GM12878 (cell line): ENCODE data around the gene BHLHE41. TPM values are rescaled to one million over a fixed set of nuclear protein-coding genes. Genes with fewer than 3 reads are reported as not detected.

Experiments used
- ATAC-seq: fragments of 200-7000 bp; cut with Tn5 transposase; 3 replicates; pipeline ENCODE4 v1.9.1; 2020; ENCODE audit warnings: mild to moderate bottlenecking, moderate library complexity
- BruUV-seq: library from RNA; stranded (reverse); fragments of 400-500 nt; replicated peaks from 2 replicates; lab custom pipeline; 2021; lab: Mats Ljungman, UMichigan
- CTCF ChIA-PET: fragments of 300-600 bp; sonication (Branson Sonifier 250); formaldehyde crosslinking; extraction: SDS; loops from one replicate; lab custom pipeline; 2021; ENCODE audit warnings: inconsistent platforms; lab: Yijun Ruan, JAX
- POLR2A ChIA-PET: fragments of 350-600 bp; formaldehyde crosslinking; extraction: SDS; loops from one replicate; lab custom pipeline; 2021; ENCODE audit warnings: inconsistent platforms; lab: Charles Lee
- RAD21 ChIA-PET: fragments of 300-600 bp; sonication (Branson Sonifier 250); formaldehyde crosslinking; loops from one replicate; lab custom pipeline; 2023; ENCODE audit warnings: antibody characterized with exemption; ENCODE audit not compliant: unreplicated experiment; lab: Charles Lee
- SMC1A ChIA-PET: fragments of 300-600 bp; sonication (Branson Sonifier 250); formaldehyde crosslinking; loops from one replicate; lab custom pipeline; 2023; ENCODE audit not compliant: unreplicated experiment, uncharacterized antibody; lab: Charles Lee
- DNase-seq: peaks from one replicate; pipeline ENCODE4 v3.0.0-alpha.2; 2011; ENCODE audit warnings: low read depth, low spot score
- FAIRE-seq: peaks from 3 replicates; lab custom pipeline; 2011; peaks lifted over from hg19 to GRCh38; lab: Jason Lieb, UNC
- H2AFZ ChIP-seq: 2 replicates; pipeline ENCODE4 v1.6.0; 2011; ENCODE audit warnings: low read depth, low read length, control low read depth; ENCODE audit not compliant: control insufficient read depth
- H3K27ac ChIP-seq: 2 replicates; pipeline ENCODE4 v1.5.1; 2011; ENCODE audit warnings: control low read depth; ENCODE audit not compliant: control insufficient read depth, insufficient read depth
- H3K27me3 ChIP-seq, 2 experiments: replicated peaks in 1 of 2; 2 replicates each; pipeline versions ENCODE4 v1.6.0 to v1.6.1; 2011; ENCODE audit warnings: low read length in 1 of 2; ENCODE audit not compliant: control insufficient read depth in 2 of 2, insufficient read depth in 2 of 2
- H3K36me3 ChIP-seq, 2 experiments: 2 replicates each; pipeline ENCODE4 v1.5.1; 2011; ENCODE audit warnings: low read length in 1 of 2; ENCODE audit not compliant: control insufficient read depth in 2 of 2, insufficient read depth in 2 of 2
- H3K4me1 ChIP-seq: 2 replicates; pipeline ENCODE4 v1.6.1; 2011; ENCODE audit warnings: mild to moderate bottlenecking, low read length, moderate library complexity, mixed read lengths; ENCODE audit not compliant: control insufficient read depth, insufficient read depth
- H3K4me2 ChIP-seq: 2 replicates; pipeline ENCODE4 v1.6.0; 2011; ENCODE audit warnings: control low read depth; ENCODE audit not compliant: control insufficient read depth, insufficient read depth
- H3K4me3 ChIP-seq: fragments of 200-600 bp; sonication (generic); 2 replicates; pipeline ENCODE4 v1.5.1; 2016
- H3K79me2 ChIP-seq: 2 replicates; pipeline ENCODE4 v1.6.0; 2011; ENCODE audit warnings: low read length; ENCODE audit not compliant: control insufficient read depth, insufficient read depth
- H3K9ac ChIP-seq: 2 replicates; pipeline ENCODE4 v1.8.0; 2011; ENCODE audit warnings: low read length, control low read depth, mixed read lengths; ENCODE audit not compliant: control insufficient read depth, insufficient read depth
- H3K9me3 ChIP-seq: replicated peaks from 3 replicates; pipeline ENCODE4 v1.5.1; 2011; ENCODE audit warnings: mild to moderate bottlenecking, low read length; ENCODE audit not compliant: control insufficient read depth, insufficient read depth
- H4K20me1 ChIP-seq: 2 replicates; pipeline ENCODE4 v1.6.0; 2011; ENCODE audit not compliant: control insufficient read depth, insufficient read depth
- ATF7 ChIP-seq: fragments of 450-650 bp; IDR thresholded peaks from 2 replicates; pipeline ENCODE4 v1.6.1; 2016; ENCODE audit warnings: low read depth, mild to moderate bottlenecking
- HCFC1 ChIP-seq: fragments of 150-350 bp; IDR thresholded peaks from 2 replicates; pipeline ENCODE4 v1.6.1; 2014; ENCODE audit warnings: low read length
- HDAC6 ChIP-seq: fragments of 200-600 bp; sonication (generic); IDR thresholded peaks from one replicate; pipeline ENCODE4 v1.8.0; 2017; ENCODE audit warnings: antibody characterized with exemption; ENCODE audit not compliant: unreplicated experiment
- JUNB ChIP-seq: IDR thresholded peaks from 2 replicates; pipeline ENCODE4 v1.6.1; 2016; ENCODE audit warnings: antibody characterized with exemption, mild to moderate bottlenecking
- NFYA ChIP-seq: IDR thresholded peaks from 2 replicates; pipeline ENCODE4 v1.6.1; 2011; ENCODE audit warnings: low read depth, mild to moderate bottlenecking, low read length, improper control_type of control experiment, borderline replicate concordance
- WGBS: methylation state at CpG from one replicate; pipeline ENCODE4 v1.1.6; 2016; ENCODE audit warnings: low lambda C conversion rate; ENCODE audit not compliant: insufficient replicate concordance, insufficient coverage; ENCODE audit errors: missing lambda C conversion rate; 5-methylcytosine and 5-hydroxymethylcytosine counted together
- in situ Hi-C: fragments of 300-500 bp; cut with MboI; formaldehyde crosslinking; loops from 9 replicates; pipeline ENCODE4 v1.14.3; 2018; ENCODE audit warnings: mixed read lengths
- intact Hi-C: fragments of 100-400 bp; cut with micrococcal nuclease; formaldehyde crosslinking; loops from one replicate; pipeline ENCODE4 v1.14.2; 2022; ENCODE audit not compliant: unreplicated experiment
- polyA plus RNA-seq, 11 experiments: library from polyadenylated mRNA; depleted of rRNA in 4 of 11; unstranded in 6 of 11; stranded (reverse) in 5 of 11; fragments of >200 nt; fragmentation: Nextera tagmentation in 4 of 11; fragmentation: Illumina TruSeq in 1 of 11; extraction: Ambion mirVana in 4 of 11; extraction: Trizol in 1 of 11; gene quantifications; 1 replicate in 1 of 11; 2 replicates in 10 of 11; pipeline versions ENCODE4 v1.2.1 to v1.2.3, GENCODE V29; 2011 to 2016; ENCODE audit warnings: inconsistent platforms in 2 of 11, missing spikeins in 2 of 11, low read depth in 1 of 11
- total RNA-seq, 4 experiments: library from RNA; depleted of rRNA in 3 of 4; stranded (reverse); fragments of >200 nt in 3 of 4; fragmentation: Illumina TruSeq in 1 of 4; extraction: Trizol in 1 of 4; gene quantifications; 2 replicates each; pipeline versions ENCODE4 v1.2.1 to v1.2.3, GENCODE V29; 2013 to 2021
- TF ChIP-seq, protein P1 (sequence below): fragments of 450-650 bp; IDR thresholded peaks from 2 replicates; pipeline ENCODE4 v1.6.1; 2017; ENCODE audit warnings: mild to moderate bottlenecking, moderate library complexity
- TF ChIP-seq, protein P2 (sequence below): IDR thresholded peaks from 2 replicates; pipeline ENCODE4 v1.6.1; 2011; ENCODE audit warnings: mild to moderate bottlenecking, low read depth, low read length, moderate library complexity; ENCODE audit not compliant: insufficient replicate concordance

The BHLHE41 gene
- total and polyA plus RNA-seq, 10 of the 15 experiments (the other 5 are each of a cell fraction or from before 2014, with no cell fraction given) = 0.02 to 1.5 (median 0.07) TPM; not detected in 3

DNA sequence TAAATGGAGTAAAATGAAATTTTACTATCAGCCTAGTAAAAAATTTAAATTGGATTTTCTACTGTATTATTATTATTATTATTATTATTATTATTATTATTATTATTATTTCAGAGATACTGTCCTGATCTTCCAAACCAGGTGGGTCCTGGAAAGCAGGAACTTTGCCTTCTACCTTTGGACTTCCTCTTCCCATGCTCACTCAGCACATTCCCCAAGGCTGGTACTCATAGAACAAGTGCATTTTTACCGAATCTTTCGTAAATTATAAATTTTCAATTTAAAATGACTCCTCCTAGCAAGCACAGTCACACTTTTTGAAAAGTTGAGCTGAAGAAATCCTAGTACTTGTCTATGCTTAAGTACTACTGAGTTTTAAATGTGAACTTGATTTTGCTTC, 29.7 kb downstream of the BHLHE41 start:
- ChIA-PET POLR2A (no interaction called here), RAD21 (no interaction called here), SMC1A (interaction anchor here (0.9 kb wide), 1 partner anchor 597 kb away, joined by 4 read pairs; no protein-coding TSS in a partner anchor), CTCF (interaction anchor here (0.6 to 7.8 kb wide), 4 partner anchors 22 to 529 kb away, joined by 3 to 63 read pairs (median 3); no protein-coding TSS in a partner anchor)
- no peak overlapping the region for H3K9ac ChIP-seq
- H3K27me3 ChIP-seq = peaks cover 0 to 9% of the 10 kb centered on the region in 2 experiments; a peak in 2 of 4 replicates
- H2AFZ ChIP-seq = no peak overlapping the region
- H3K9me3 ChIP-seq = no peaks in the 10 kb centered on the region
- intact Hi-C loops (loop anchor here (5.0 to 10.0 kb wide), 2 partner anchors 520 to 557 kb away; no protein-coding TSS in a partner anchor), in situ Hi-C loops (no loop called here)
- H3K79me2 ChIP-seq = no peaks in the 10 kb centered on the region
- H4K20me1 ChIP-seq = no peaks in the 10 kb centered on the region
- no peak for DNase-seq
- no peaks in the 10 kb centered on the region for H3K36me3 ChIP-seq
- no peak overlapping the region for H3K4me2 ChIP-seq
- no TSS peak for BruUV-seq
- H3K4me3 ChIP-seq = no peak overlapping the region
- TF ChIP-seq JUNB (no peak), ATF7 (no peak), HDAC6 (no peak), HCFC1 (no peak), NFYA (no peak)
- TF ChIP-seq, protein P1, sequence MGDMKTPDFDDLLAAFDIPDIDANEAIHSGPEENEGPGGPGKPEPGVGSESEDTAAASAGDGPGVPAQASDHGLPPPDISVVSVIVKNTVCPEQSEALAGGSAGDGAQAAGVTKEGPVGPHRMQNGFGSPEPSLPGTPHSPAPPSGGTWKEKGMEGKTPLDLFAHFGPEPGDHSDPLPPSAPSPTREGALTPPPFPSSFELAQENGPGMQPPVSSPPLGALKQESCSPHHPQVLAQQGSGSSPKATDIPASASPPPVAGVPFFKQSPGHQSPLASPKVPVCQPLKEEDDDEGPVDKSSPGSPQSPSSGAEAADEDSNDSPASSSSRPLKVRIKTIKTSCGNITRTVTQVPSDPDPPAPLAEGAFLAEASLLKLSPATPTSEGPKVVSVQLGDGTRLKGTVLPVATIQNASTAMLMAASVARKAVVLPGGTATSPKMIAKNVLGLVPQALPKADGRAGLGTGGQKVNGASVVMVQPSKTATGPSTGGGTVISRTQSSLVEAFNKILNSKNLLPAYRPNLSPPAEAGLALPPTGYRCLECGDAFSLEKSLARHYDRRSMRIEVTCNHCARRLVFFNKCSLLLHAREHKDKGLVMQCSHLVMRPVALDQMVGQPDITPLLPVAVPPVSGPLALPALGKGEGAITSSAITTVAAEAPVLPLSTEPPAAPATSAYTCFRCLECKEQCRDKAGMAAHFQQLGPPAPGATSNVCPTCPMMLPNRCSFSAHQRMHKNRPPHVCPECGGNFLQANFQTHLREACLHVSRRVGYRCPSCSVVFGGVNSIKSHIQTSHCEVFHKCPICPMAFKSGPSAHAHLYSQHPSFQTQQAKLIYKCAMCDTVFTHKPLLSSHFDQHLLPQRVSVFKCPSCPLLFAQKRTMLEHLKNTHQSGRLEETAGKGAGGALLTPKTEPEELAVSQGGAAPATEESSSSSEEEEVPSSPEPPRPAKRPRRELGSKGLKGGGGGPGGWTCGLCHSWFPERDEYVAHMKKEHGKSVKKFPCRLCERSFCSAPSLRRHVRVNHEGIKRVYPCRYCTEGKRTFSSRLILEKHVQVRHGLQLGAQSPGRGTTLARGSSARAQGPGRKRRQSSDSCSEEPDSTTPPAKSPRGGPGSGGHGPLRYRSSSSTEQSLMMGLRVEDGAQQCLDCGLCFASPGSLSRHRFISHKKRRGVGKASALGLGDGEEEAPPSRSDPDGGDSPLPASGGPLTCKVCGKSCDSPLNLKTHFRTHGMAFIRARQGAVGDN = no peak
- TF ChIP-seq, protein P2, sequence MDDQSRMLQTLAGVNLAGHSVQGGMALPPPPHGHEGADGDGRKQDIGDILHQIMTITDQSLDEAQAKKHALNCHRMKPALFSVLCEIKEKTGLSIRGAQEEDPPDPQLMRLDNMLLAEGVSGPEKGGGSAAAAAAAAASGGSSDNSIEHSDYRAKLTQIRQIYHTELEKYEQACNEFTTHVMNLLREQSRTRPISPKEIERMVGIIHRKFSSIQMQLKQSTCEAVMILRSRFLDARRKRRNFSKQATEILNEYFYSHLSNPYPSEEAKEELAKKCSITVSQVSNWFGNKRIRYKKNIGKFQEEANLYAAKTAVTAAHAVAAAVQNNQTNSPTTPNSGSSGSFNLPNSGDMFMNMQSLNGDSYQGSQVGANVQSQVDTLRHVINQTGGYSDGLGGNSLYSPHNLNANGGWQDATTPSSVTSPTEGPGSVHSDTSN = no peak
- H3K4me1 ChIP-seq = no peaks in the 10 kb centered on the region
- WGBS = 88% methylated on average over 2 of the region's 2 CpGs
- ATAC-seq = no peak
- no peak for FAIRE-seq
- H3K27ac ChIP-seq = no peak overlapping the region
